WI38 (cell line): Measurements from ENCODE around the gene ITGAX.
"Not testable (repeated sequence)": the region's sequence is repeated elsewhere in the genome, so short reads cannot be mapped to it uniquely, and the experiment has no call there.

Experiments
- H3K4me3 ChIP-seq: 2 replicates; pipeline ENCODE4 v1.5.1; 2011; ENCODE audit warnings: low read depth, mild to moderate bottlenecking, control low read depth, low read length
- CTCF ChIP-seq: IDR thresholded peaks from 2 replicates; pipeline ENCODE4 v1.5.1; 2012; ENCODE audit warnings: low read depth, mild to moderate bottlenecking, control low read depth, low read length

Gene ITGAX

GRCh38 chr16:31411024-31411844 lies 56.3 kb downstream of the ITGAX start:
- no peak overlapping the region for H3K4me3 ChIP-seq
- TF ChIP-seq CTCF = no peak

- no peak for TF ChIP-seq CTCF
- H3K4me3 ChIP-seq = no peak overlapping the region
These were observed 57.8 kb downstream of the ITGAX start for GRCh38 chr16:31412750-31413149.

GRCh38 chr16:31413381-31413780 lies 58.4 kb downstream of the ITGAX start:
- TF ChIP-seq CTCF = no peak
- H3K4me3 ChIP-seq = no peak overlapping the region

- TF ChIP-seq CTCF = no peak
- no peak overlapping the region for H3K4me3 ChIP-seq
These were observed 59.0 kb downstream of the ITGAX start for GRCh38 chr16:31413943-31414342.

GRCh38 chr16:31414706-31415105 lies 59.7 kb downstream of the ITGAX start:
- no peak for TF ChIP-seq CTCF
- no peak overlapping the region for H3K4me3 ChIP-seq

GRCh38 chr16:31416371-31416770 lies 61.4 kb downstream of the ITGAX start:
- H3K4me3 ChIP-seq = no peak overlapping the region
- no peak for TF ChIP-seq CTCF

- not testable (repeated sequence) for H3K4me3 ChIP-seq
These were observed 62.1 kb downstream of the ITGAX start for GRCh38 chr16:31417036-31417435.

- TF ChIP-seq CTCF = no peak
- H3K4me3 ChIP-seq = no peak overlapping the region
These were observed 62.9 kb downstream of the ITGAX start for GRCh38 chr16:31417916-31418315.
